Thyroid gland (tissue), 4 donors: ENCODE results near the gene EFHD2. TPM values are rescaled to one million over a fixed set of nuclear protein-coding genes. Genes with fewer than 3 reads are reported as not detected.

ENCODE experiments used
- DNase-seq, 2 donors: peaks; one replicate each; pipeline ENCODE4 v3.0.0-alpha.2; 2019
- H3K27ac ChIP-seq, 3 donors: fragments of 200-600 bp; sonication (generic); 1 replicate in 2 of 3; 2 replicates in 1 of 3; pipeline ENCODE4 v1.5.1; 2016 to 2019; ENCODE audit warnings: mild to moderate bottlenecking in 1 of 3, moderate library complexity in 1 of 3
- H3K27me3 ChIP-seq: fragments of 200-600 bp; sonication (generic); one replicate; pipeline ENCODE4 v1.5.1; 2019
- H3K36me3 ChIP-seq, 2 donors: fragments of 200-600 bp; sonication (generic); one replicate each; pipeline ENCODE4 v1.5.1; 2016 to 2019
- H3K4me1 ChIP-seq, 2 donors: fragments of 200-600 bp; sonication (generic); one replicate each; pipeline ENCODE4 v1.5.1; 2017 to 2019
- H3K4me3 ChIP-seq, 3 donors: fragments of 200-600 bp; sonication (generic); replicated peaks in 1 of 3; 1 replicate in 2 of 3; 2 replicates in 1 of 3; pipeline ENCODE4 v1.5.1; 2016; ENCODE audit warnings: mild to moderate bottlenecking in 1 of 3
- H3K9me3 ChIP-seq: fragments of 200-600 bp; sonication (generic); one replicate; pipeline ENCODE4 v1.5.1; 2017
- CTCF ChIP-seq, 6 experiments: fragments of 200-600 bp in 3 of 6; fragments of 450-650 bp in 3 of 6; sonication (generic) in 3 of 6; IDR thresholded peaks; one replicate each; pipeline ENCODE4 v1.5.1; 2016 to 2019; ENCODE audit warnings: antibody characterized with exemption in 6 of 6, mild to moderate bottlenecking in 2 of 6, inconsistent platforms in 1 of 6, moderate library complexity in 1 of 6
- POLR2A ChIP-seq, 2 donors: fragments of 450-650 bp; IDR thresholded peaks; one replicate each; pipeline ENCODE4 v1.6.1; 2017; ENCODE audit warnings: antibody characterized with exemption in 2 of 2, mild to moderate bottlenecking in 2 of 2, moderate library complexity in 1 of 2
- WGBS, 2 donors: methylation state at CpG; one replicate each; pipeline ENCODE4 v1.1.5; 2017; 5-methylcytosine and 5-hydroxymethylcytosine counted together
- intact Hi-C: fragments of 100-400 bp; cut with DNase I; formaldehyde crosslinking; loops from one replicate; pipeline ENCODE4 v1.15.1; 2023
- total RNA-seq, 4 donors: library from RNA; depleted of rRNA; stranded (reverse); fragments of >200 nt; gene quantifications; one replicate each; pipeline ENCODE4 v1.2.3, GENCODE V29; 2016

Gene EFHD2
- total RNA-seq, 4 donors from 2014 or later = 50.9 to 62.6 (median 56.7) TPM

- Histone ChIP-seq H3K4me3 (no peak overlapping the region), H3K27me3 (no peaks in the 10 kb centered on the region), H3K4me1 (no peaks in the 10 kb centered on the region), H3K36me3 (no peaks in the 10 kb centered on the region), H3K27ac (no peak overlapping the region), H3K9me3 (no peaks in the 10 kb centered on the region)
- 98 to 100% methylated on average over 2 of the region's 2 CpGs for WGBS, 2 donors
- DNase-seq = no peak
- TF ChIP-seq POLR2A (IDR thresholded peaks at IDR 0.05) (no peak), CTCF (IDR thresholded peaks at IDR 0.05) (no peak)
- intact Hi-C loops = no loop called here
Measured at GRCh38 chr1:15399710-15400109, 10.0 kb upstream of the EFHD2 start.

- intact Hi-C loops = no loop called here
- DNase-seq = peak; percentile 28 to 36
- no peaks in the 10 kb centered on the region for H3K9me3 ChIP-seq
- no peaks in the 10 kb centered on the region for H3K36me3 ChIP-seq
- H3K4me1 ChIP-seq = no peaks in the 10 kb centered on the region
- H3K27ac ChIP-seq = no peak overlapping the region
- H3K27me3 ChIP-seq = no peaks in the 10 kb centered on the region
- no peak for TF ChIP-seq POLR2A (IDR thresholded peaks at IDR 0.05)
- TF ChIP-seq CTCF (IDR thresholded peaks at IDR 0.05) = no peak
- no peak overlapping the region for H3K4me3 ChIP-seq
- WGBS, 2 donors = 70 to 79% methylated on average over 3 of the region's 3 CpGs
Measured at GRCh38 chr1:15400627-15401026, 9.1 kb upstream of the EFHD2 start.

GRCh38 chr1:15401391-15402055 is 8.2 kb upstream of the EFHD2 start:
- 87 to 92% methylated on average over 7 of the region's 7 CpGs for WGBS, 2 donors

DNA sequence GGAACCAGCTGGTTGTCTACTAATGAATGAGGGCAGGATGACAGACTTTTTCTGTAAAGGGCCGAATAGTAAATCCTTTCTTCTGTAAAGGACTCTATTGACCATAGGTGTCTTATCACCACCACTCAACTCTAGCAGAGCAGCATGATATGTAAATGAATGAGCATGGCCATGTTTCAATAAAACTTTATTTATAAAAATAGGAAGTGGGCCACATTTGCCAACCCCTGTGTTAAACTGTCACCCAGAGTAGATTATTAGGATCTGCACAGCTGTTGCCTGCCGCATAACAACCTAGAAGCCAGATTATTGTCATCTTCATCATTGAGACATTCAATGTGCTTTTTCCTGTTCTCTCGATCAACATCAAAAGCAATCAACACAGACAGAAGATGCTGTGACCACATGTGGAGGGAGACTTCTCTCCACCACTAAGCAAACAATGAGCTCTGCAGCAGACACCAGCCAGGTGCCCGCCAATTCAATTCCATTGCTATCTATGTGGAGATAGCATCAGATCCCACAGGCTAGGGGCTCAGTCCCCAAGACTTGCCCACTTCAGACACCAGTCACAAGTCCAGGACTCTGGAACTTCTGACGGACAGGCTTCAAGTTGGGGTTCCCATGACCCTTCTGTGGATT is 6.8 kb upstream of the EFHD2 start:
- DNase-seq = no peak
- Histone ChIP-seq H3K4me1 (peaks cover 14 to 16% of the 10 kb centered on the region in 2 donors), H3K27ac (no peak overlapping the region), H3K9me3 (no peaks in the 10 kb centered on the region), H3K36me3 (no peaks in the 10 kb centered on the region), H3K4me3 (no peak overlapping the region), H3K27me3 (no peaks in the 10 kb centered on the region)
- intact Hi-C loops = no loop called here
- TF ChIP-seq CTCF (IDR thresholded peaks at IDR 0.05) = no peak
- no peak for TF ChIP-seq POLR2A (IDR thresholded peaks at IDR 0.05)
- 92 to 93% methylated on average over 5 of the region's 5 CpGs for WGBS, 2 donors

More at GRCh38 chr1:15401391-15402055, 8.2 kb upstream of the EFHD2 start:
- no peaks in the 10 kb centered on the region for H3K9me3 ChIP-seq
- no peak overlapping the region for H3K4me3 ChIP-seq
- no peaks in the 10 kb centered on the region for H3K36me3 ChIP-seq
- no peaks in the 10 kb centered on the region for H3K27me3 ChIP-seq
- DNase-seq = no peak
- TF ChIP-seq POLR2A (IDR thresholded peaks at IDR 0.05) (no peak), CTCF (IDR thresholded peaks at IDR 0.05) (no peak)
- intact Hi-C loops = no loop called here
- H3K27ac ChIP-seq = no peak overlapping the region
- peaks cover under 1 to 3% of the 10 kb centered on the region in 2 donors for H3K4me1 ChIP-seq

GRCh38 chr1:15403962-15404580 is 5.6 kb upstream of the EFHD2 start:
- no peaks in the 10 kb centered on the region for H3K27me3 ChIP-seq
- no peak for DNase-seq
- intact Hi-C loops = no loop called here
- no peak overlapping the region for H3K4me3 ChIP-seq
- TF ChIP-seq POLR2A (IDR thresholded peaks at IDR 0.05) = no peak
- TF ChIP-seq CTCF (IDR thresholded peaks at IDR 0.05) = no peak
- H3K9me3 ChIP-seq = no peaks in the 10 kb centered on the region
- 94 to 96% methylated on average over 9 of the region's 9 CpGs for WGBS, 2 donors
- peaks cover 16 to 17% of the 10 kb centered on the region in 2 donors for H3K4me1 ChIP-seq
- no peak overlapping the region for H3K27ac ChIP-seq
- H3K36me3 ChIP-seq = no peaks in the 10 kb centered on the region
